HG02678 (cell line): ENCODE measurements around the gene VAMP4.

Experiments
- ATAC-seq: cut with Tn5 transposase; IDR thresholded peaks from one replicate; pipeline ENCODE4 v1.9.1; 2021; ENCODE audit warnings: mild to moderate bottlenecking, moderate library complexity; ENCODE audit not compliant: unreplicated experiment

VAMP4 gene

DNA sequence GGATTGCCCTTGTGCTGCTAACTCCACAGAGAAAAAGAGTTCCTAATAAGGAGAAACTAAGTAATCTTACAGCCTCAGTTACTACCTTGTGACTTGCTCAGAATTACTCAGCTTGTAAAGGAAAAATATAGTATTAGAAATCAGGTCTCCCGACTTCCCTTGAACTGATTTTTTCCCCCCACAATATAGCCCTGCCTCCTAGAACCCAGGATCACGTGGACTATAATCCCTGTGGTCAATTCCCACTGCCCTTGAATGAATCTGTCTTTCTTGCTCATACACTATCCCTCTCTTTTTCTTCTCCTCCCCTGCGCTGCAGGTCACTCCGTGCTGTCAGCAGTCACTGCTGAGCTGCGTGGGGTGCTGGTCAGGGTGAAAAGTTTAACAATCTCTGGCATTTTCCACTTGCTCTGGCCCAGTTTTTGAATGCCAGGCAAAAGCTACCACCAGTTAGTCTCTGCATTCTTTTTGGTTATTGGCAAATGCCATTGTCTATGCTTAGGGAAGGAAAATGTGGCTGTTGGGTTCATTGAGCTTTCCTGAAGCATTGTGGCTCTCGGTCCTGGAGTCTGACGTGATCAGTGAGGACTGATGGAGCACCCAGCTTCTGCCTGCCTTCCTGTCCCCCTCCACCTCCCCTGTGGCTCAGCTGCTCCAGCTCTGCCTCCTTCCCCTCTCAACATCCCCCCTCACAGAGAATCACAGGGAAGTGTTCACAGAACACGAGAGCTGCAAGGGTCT is 87.5 kb downstream of the VAMP4 start:
- no peak for ATAC-seq

DNA sequence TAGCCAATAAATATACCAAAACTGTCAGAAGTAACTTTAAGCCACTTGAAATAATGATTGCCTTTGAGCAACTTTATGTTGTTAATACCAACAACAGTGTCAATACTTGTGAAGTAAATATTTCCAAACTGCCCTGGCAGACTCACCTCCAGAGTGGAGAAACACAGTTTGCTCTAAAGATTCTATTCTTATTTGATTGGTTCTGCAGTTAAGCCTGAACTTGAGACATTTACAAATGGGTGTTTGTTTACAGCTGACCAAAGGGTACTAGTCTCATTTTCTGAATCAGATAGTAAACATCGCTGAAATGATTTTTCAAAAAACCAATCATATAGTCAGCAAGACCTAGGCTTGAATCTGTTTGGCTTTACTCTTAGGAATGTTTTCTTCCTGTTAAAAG is 88.1 kb downstream of the VAMP4 start:
- ATAC-seq, result no peak

DNA sequence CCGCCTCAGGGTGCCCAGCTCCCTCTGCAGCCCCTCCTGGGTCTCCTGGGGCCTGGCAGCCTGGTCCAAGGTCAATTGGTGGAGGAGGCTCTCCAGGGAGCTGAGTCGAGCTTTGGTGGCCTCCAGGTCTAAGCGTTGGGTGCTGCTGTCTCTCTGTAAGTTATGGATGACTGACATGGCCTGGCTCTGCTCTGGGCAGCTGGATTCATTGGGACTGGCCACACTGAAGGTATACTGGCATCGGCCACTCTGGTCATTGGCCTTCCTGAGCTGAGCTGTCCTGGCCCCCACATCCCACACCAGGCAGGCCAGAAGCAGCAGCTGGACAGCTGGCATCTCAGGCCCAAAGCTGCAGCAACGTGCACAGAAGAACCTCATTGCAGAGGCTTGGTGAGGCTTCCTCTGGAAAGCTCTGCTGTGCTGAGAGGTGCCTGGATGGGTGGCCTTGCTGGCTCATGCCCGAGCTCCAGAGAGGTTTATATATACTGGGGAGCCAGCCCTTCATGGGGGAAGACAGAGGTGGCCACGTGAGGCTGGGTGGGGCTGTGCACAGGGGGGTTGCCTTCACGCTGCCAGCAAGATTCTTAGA is 89.5 kb downstream of the VAMP4 start, which contains the start of gene MYOC:
TSS of gene MYOC (minus strand) at position 455 of the 589 bp plus-strand sequence. CDS start at position 378, 77 bp downstream.
- no peak for ATAC-seq
